GM19455 (cell line): ENCODE results near the gene IL17C.

Experiments
- ATAC-seq: cut with Tn5 transposase; IDR thresholded peaks from one replicate; pipeline ENCODE4 v1.9.1; 2021; ENCODE audit not compliant: unreplicated experiment

Gene IL17C

GRCh38 chr16:88643644-88643932, 5.2 kb downstream of the IL17C start:
- no peak for ATAC-seq

- ATAC-seq, result no peak
Measured at GRCh38 chr16:88645455-88645854, 7.1 kb downstream of the IL17C start.

DNA sequence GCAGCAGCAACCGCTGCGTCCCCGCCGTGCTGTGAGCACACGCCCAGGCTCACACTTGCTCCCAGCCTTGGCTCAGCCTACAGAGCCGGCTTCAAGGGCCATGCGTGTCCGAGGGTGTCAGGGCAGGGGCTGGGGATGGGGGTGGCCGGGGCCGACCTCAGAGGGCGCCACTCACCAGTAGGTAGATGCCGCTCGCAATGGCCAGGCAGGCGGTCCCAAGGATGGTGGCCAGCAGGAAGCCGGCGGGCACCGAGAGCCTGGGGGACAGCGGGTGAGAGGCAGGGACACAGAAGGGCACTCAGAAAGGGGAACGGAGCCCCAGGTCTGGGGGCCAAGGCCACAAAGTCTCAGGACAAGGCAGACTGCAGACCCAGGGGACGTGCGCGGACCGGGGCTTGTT, 7.6 kb downstream of the IL17C start:
- ATAC-seq, result no peak

DNA sequence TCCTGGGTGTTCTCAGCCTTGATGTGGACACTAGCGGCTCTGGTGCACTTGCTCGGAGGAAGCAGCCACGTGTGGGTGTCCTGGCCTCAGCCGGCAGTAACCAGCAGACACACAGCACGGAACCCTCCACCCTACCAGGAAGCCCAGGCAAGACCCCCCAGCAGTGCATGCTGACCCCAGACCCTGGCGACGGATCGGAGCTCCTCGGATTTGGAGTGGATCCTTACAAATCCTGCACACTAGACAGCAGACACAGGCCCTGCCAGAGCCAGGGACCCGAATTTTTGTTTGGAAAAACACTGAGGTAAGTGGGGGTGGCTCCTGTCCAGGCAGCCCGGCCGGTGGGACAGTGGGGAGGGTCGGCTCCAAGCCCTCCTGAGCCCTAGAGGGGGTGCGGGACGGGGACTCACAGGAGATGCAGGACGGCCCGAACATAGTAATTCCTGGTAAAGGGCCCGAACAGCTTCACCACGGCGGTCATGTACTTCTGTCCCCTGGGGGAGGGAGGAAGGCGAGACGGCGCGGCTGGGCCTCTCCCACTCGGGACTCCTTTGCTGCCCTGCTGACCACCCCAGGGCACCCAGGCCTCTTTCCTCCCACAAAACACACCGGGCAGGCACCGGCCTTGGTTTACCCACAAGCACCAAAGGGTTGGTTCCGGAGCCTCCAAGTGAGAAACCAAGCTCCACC, 8.1 kb downstream of the IL17C start:
- no peak for ATAC-seq

- ATAC-seq, result no peak
Measured at GRCh38 chr16:88647178-88648070, 9.1 kb downstream of the IL17C start.

- no peak for ATAC-seq
Measured at GRCh38 chr16:88649195-88649923, 11.0 kb downstream of the IL17C start.

- peak; percentile 23 for ATAC-seq
Measured at GRCh38 chr16:88649924-88650748, 11.8 kb downstream of the IL17C start.

DNA sequence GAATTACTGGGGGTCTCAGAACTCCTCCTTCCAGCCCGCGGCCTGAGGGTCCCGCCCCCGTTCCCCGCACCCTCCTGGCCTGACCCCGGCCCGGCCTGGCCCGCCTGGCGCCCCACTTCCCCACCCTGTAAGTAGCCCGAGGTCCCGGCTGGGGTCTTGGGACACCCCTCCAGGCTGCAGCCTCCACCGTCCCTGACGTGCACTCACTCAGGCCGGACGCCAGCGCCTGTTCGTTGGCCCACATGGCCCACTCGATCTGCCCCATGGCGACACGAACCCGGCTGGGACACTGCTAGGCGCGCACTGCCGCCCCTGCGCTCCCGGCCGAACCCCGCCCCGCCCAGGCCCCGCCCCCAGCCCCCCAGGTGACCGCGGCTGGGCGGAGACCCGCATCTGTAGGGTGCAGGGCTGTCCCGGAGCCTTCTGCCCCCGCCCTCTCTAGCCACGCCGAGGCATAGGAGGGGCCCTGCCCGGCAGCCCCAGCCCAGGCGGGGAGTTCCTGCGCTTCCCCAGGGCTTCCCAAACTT, 12.4 kb downstream of the IL17C start, which contains the start of gene CYBA:
Gene CYBA (minus strand): TSS at position 305 of the 527 bp plus-strand sequence. CDS start 40 bp downstream, at position 265.
- peak; percentile 77 for ATAC-seq

DNA sequence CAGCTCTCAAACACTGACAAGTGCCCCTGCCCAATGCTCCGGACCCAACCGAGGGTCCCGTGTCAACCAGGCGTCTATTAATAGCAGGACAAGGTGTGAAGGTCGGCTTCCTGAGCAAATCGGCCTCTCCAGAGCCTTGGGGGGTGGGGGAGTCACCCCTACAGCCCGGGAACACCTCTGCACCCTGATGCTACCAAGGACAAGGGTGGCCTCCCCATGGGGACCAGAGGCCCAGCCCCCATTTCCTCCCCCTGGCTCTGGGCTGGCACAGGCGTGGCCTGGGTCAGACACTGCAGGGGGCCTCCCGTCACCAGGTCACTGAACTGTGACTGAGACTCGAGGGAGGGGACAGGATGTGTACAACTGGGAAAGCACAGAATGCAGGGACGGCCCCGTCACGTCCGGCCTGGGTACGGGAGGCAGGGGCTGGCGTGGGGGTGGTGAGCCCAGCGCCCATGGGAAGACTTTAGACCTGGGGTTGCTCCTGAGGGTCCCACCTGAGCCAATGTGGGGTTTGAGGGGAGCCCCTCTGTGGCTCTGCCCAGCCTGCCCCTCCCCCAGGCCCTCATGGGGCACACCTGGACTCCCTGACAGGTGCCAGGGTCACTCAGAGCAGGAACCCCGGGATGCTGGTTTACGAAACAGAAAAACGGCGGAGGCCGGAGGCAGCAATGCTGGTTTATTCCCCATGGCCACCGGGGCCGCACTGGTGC, 13.1 kb downstream of the IL17C start:
- peak; percentile 73 for ATAC-seq

DNA sequence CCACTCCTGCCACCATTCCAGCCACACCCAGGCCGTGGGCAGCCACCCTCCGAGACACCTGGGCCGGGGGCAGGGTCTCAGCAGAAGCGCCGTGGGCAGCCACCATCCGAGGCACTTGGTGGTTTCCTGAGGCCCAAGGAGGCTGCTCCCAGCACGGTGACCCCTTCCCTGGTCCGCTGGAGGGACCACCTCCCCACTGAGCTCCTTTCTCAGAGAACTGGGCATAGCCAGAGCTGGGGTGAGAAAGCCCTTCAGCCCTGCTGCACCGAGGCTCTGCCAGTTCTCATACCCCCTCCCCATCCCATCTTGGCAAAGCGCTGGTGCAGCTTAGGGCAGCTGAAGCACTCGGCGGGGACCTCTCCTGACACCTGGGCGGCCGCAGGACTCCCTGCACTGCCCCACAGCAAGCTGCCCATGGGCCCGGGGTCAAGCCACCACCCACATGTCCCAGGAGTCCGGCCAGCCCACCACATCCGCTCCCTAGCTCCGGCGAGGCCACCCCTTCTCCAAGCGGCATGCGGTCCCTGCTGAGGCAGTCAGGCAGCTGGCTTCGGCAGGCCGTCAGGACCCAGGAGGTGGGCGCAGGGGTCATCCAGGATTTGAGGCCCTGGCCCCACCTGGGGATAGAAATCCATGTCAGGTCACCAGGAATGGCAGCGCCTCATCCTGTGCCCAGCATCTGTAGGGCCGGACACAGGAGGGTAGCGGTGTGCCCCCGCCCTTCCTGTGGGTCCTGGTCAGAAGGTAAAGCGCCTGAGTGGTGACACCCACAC, 13.8 kb downstream of the IL17C start:
- ATAC-seq, result no peak

GRCh38 chr16:88652762-88653063, 14.3 kb downstream of the IL17C start:
- no peak for ATAC-seq

- ATAC-seq, result no peak
Measured at GRCh38 chr16:88653101-88653500, 14.7 kb downstream of the IL17C start.

GRCh38 chr16:88653596-88654362, 15.4 kb downstream of the IL17C start:
- ATAC-seq, result no peak

DNA sequence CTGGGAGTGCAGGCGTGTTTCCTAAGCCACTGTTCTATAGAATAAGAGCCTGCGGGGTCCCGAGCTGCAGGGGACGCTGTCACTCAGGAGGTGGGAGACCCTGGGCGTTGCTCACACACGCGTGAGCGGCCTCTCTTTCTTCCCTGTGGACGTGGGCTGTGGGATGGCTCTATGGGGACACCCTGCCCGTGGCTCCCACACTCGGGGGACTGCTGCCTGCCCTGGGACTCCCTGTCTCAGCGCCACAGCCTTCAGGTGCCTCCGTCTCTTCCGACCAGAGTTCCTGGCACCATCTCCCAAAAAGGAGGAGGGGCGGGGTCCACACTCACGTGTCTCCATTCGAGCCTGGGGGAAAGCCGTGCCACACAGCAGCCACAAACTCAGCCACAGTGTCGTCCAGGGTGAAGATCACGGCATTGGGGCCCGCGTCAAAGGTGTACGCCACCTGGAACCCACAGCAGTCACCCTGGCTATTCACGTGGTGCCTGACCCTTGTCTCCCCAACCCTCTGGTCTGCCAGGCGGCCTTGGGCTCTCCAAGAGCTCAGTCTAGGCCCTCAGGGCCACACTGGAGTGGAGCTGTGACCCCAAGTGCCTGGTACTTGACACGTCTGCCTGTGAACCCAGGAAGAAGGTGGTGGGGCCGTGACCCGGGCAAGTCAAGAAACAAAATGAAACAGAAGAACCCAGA, 16.1 kb downstream of the IL17C start:
- no peak for ATAC-seq

GRCh38 chr16:88655053-88655732, 16.8 kb downstream of the IL17C start:
- ATAC-seq, result no peak

- no peak for ATAC-seq
Measured at GRCh38 chr16:88655733-88656281, 17.4 kb downstream of the IL17C start.

DNA sequence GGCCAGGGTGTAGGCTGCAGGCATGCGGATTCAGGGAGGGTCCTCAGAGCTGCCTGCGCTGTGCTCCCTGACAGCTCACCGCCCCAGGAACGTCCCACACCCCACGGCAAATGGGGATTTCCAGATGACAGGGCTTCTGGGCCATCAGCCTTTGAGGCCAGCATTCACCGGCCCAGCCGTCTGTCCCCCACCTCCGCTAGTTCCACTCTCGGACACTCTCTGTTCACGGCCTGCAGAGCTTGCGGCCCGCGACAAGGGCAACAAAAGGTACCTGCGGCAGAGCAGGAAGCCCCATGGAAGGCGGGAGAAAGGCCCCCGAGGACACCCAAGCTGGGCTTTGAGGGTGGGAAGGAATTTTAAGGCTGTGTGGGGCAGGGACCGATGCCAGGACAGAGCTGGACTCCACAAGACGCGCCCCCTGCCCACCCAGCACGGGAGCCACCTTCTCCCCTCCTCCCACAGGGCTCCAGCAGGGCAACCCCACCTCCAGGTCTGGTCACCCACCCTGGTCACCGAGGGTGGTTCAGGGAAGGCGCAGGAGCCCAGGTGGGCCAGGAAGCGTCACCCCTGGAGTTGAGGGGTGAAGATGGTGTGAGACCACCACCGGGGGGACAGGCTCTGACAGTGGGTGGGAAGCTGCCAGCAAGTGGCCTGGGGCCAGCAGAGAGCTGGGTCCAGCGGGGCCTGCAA, 18.1 kb downstream of the IL17C start:
- ATAC-seq, result no peak
